22Rv1 (cell line): ENCODE results near the gene KCNT2.

Experiments
- CTCF ChIP-seq: fragments of 450-650 bp; IDR thresholded peaks from 2 replicates; pipeline ENCODE4 v1.5.1; 2017; ENCODE audit warnings: mild to moderate bottlenecking
- ZFX ChIP-seq: fragments of 450-650 bp; IDR thresholded peaks from 2 replicates; pipeline ENCODE4 v1.6.1; 2017; ENCODE audit warnings: antibody characterized with exemption, borderline replicate concordance

DNA sequence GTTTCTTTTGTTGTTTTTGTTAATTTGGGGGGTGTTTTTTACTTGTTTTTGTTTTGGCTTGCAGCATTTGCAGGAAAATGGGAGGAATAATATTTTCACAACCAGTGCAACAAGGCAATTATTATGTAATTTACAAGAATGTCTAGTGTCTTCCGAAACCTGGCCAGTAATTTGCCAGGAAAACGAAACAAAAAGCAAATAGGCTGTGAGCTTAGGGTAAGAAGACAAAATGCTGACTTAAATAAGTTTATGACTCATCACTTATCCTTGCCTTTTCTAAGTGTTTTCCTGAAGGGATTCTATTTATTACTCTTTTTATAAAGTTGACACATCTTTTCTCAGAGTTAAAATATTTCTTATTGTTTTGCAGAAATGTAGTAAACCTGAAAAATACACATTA lies 49.8 kb downstream of the KCNT2 start:
- TF ChIP-seq ZFX: no peak
- TF ChIP-seq CTCF: no peak
